ENCODE data around the gene TIPARP.

Gene TIPARP

GRCh38 chr3:156654834-156655233 is 19.6 kb upstream of the TIPARP start:
- H3K4me1 ChIP-seq, result no peaks in the 10 kb centered on the region

DNA sequence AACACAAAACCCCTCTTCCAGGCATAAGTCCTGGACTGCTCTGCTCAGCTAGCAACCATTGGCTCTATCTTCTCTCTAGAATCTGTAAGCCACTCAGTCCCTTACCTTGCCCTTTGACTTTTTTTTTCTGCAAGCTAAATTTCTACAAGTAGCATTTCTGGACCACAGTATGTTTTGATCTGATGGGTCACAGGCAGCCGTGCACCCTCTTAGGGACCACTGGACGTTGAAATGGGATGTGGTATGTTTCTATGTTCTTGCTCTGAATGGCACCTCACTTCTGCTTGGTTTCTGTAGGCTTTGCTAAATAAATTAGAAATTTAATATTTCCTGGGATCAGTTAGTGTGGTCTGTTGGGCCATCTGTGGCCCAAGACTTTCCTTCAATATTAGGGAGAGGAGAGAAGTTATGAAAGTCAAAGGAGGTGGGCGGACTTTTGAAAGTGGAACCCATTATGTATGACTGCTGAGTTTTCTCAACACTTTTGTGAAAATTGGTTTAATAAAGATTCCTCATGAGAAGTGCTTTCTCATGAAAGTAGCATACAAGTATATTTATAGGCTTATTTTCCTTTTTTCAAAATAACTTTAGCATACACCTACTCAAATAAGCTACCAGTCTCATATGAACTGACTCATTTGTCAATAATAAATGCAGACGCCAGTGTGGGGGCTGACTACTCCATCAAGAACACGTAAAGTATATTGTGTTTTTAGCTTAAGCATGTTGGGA is 18.4 kb upstream of the TIPARP start:
- Histone ChIP-seq H3K9me3 (no peaks in the 10 kb centered on the region), H3K4me1 (no peaks in the 10 kb centered on the region), H3K36me3 (no peaks in the 10 kb centered on the region), H3K4me3 (ENCODE audit: low read depth, low read length) (no peak overlapping the region), H3K27me3 (peaks cover 4% of the 10 kb centered on the region)
- no peak for DNase-seq
- TF ChIP-seq CTCF (IDR thresholded peaks at IDR 0.05; ENCODE audit: low read depth, low read length), result no peak

More at GRCh38 chr3:156654834-156655233, 19.6 kb upstream of the TIPARP start:
- H3K4me3 ChIP-seq (ENCODE audit: low read depth, low read length), result no peak overlapping the region
- peaks cover 4% of the 10 kb centered on the region for H3K27me3 ChIP-seq
- H3K9me3 ChIP-seq, result no peaks in the 10 kb centered on the region
- no peaks in the 10 kb centered on the region for H3K36me3 ChIP-seq
- no peak for TF ChIP-seq CTCF (IDR thresholded peaks at IDR 0.05; ENCODE audit: low read depth, low read length)
- no peak for DNase-seq

GRCh38 chr3:156657440-156657839 is 16.9 kb upstream of the TIPARP start:
- TF ChIP-seq CTCF (IDR thresholded peaks at IDR 0.05; ENCODE audit: low read depth, low read length), result no peak
- DNase-seq, result no peak
- Histone ChIP-seq H3K4me1 (no peaks in the 10 kb centered on the region), H3K27me3 (peaks cover 4% of the 10 kb centered on the region), H3K4me3 (ENCODE audit: low read depth, low read length) (no peak overlapping the region), H3K9me3 (no peaks in the 10 kb centered on the region), H3K36me3 (no peaks in the 10 kb centered on the region)

GRCh38 chr3:156657862-156658731 is 16.3 kb upstream of the TIPARP start:
- no peaks in the 10 kb centered on the region for H3K9me3 ChIP-seq
- TF ChIP-seq CTCF (IDR thresholded peaks at IDR 0.05; ENCODE audit: low read depth, low read length), result no peak
- H3K4me1 ChIP-seq, result no peaks in the 10 kb centered on the region
- no peak overlapping the region for H3K4me3 ChIP-seq (ENCODE audit: low read depth, low read length)
- peaks cover 4% of the 10 kb centered on the region for H3K27me3 ChIP-seq
- DNase-seq, result no peak
- no peaks in the 10 kb centered on the region for H3K36me3 ChIP-seq

DNA sequence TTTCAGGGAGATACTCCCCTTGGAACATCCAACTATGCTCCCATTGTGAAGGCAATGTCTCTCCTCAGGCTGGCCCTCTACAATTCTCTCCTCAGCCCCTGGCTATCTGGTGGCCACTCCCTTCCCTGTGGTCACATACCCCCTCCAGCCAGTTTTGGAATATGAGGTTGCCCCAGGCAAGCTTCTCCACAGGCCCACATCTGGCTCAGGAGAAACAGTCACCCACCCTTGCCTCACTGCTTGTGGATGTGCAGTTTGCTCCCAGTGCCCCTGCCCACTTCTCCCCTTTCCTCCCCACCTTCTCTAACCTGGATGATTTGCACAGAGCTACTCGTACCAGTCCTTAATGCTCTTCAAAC is 15.7 kb upstream of the TIPARP start:
- H3K27me3 ChIP-seq, result peaks cover 4% of the 10 kb centered on the region
- H3K36me3 ChIP-seq, result no peaks in the 10 kb centered on the region

More for the DNA sequence above, 15.7 kb upstream of the TIPARP start:
- DNase-seq, result no peak
- Histone ChIP-seq H3K9me3 (no peaks in the 10 kb centered on the region), H3K4me3 (ENCODE audit: low read depth, low read length) (no peak overlapping the region), H3K4me1 (no peaks in the 10 kb centered on the region)
- no peak for TF ChIP-seq CTCF (IDR thresholded peaks at IDR 0.05; ENCODE audit: low read depth, low read length)

Data from BE2C (cell line).